GM12892 (cell line): ENCODE data around the gene GJB3.

Experiments
- POLR2A ChIP-seq: IDR thresholded peaks from 2 replicates; pipeline ENCODE4 v1.6.1; 2011; ENCODE audit warnings: low read depth, low read length, control low read depth
- POLR2AphosphoS5 ChIP-seq: IDR thresholded peaks from 2 replicates; pipeline ENCODE4 v1.6.1; 2011; ENCODE audit warnings: low read depth, low read length, control low read depth
- TAF1 ChIP-seq: IDR thresholded peaks from 2 replicates; pipeline ENCODE4 v1.6.1; 2011; ENCODE audit warnings: low read depth, mild to moderate bottlenecking, control low read depth, low read length, borderline replicate concordance

GRCh38 chr1:34831721-34832246 lies 50.8 kb downstream of the GJB3 start:
- TF ChIP-seq POLR2A (no peak), TAF1 (no peak), POLR2AphosphoS5 (no peak)
